GM19239 (cell line): Measurements from ENCODE around the gene ITGB8.

Experiments
- DNase-seq: peaks from one replicate; pipeline ENCODE4 v3.0.0; 2011; ENCODE audit warnings: low spot score; ENCODE audit not compliant: insufficient read length
- FAIRE-seq: peaks from 2 replicates; lab custom pipeline; 2011; peaks lifted over from hg19 to GRCh38; lab: Jason Lieb, UNC

Gene ITGB8

GRCh38 chr7:20404320-20404719, 73.6 kb downstream of the ITGB8 start:
- FAIRE-seq = peak; percentile 18
- no peak for DNase-seq

DNA sequence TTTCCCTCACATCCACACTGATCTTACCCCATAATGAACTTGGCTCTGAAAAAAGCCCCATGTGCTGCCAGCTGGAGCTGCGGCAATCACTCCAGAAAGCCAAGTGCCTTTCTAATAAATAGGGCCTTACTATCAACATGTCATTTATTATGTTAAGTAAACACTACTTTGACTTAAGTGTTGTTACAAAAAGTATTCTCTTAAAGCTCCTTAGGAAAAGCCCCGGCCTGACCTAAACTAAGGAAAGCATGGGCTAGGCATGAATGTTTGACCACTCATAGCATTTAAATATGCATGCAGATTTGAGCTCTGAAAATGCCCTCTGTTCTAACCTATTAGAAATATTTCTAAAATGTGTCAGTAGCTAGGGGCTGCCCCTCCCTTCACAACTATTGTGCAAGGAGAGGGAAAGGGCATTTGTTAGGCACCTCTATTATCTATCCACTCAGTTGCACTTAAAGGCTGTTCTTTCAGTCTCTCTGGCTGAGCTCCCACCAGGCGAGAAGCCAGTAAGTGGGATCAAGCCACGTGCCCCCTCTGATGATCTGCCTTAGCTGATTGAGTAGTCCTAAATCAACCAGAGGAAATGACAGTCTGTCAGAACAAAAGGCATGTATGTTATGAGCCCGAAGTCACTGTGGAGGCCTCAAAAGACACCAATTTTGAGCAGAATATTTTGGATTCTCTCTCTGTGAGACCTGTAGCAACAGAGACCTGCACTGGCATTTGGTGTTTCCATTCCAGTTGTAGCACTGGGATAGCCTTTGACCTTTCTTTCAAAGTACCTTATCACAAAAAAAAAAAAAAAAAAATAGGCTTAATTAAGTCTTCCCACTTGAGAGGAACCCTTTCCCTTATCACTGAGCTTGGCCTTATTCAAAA, 77.1 kb downstream of the ITGB8 start:
- DNase-seq (no peak), FAIRE-seq (no peak)

DNA sequence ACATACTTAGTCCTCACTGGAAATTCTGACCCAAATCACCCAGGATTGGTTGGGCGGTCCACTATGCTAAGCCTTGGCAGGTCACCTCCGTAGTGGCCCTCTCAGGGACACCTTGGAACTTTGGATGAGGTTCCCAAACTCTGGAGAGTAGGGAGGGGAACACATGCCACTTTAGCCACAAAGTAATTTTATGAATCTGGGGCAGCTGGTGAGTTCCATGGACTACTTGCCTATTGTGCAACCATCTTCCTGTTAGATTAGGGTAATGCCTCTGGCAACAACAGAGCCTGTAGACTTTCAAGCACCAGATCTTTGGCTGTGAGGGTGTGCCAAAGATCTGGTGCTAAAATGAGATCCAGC, 77.7 kb downstream of the ITGB8 start:
- no peak for FAIRE-seq
- DNase-seq = no peak

DNA sequence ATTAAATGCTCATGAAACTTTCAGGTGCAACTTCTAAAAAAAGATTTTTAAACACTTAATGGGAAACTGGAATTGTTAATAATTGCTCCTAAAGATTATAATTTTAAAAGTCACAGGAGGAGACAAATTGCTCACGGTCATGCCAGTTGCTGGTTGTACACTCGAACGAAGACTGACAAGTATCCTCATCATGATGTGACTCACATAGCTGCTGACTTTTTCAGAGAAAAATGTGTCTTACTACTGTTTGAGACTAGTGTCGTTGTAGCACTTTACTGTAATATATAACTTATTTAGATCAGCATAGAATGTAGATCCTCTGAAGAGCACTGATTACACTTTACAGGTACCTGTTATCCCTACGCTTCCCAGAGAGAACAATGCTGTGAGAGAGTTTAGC, 79.3 kb downstream of the ITGB8 start:
- DNase-seq = no peak

DNA sequence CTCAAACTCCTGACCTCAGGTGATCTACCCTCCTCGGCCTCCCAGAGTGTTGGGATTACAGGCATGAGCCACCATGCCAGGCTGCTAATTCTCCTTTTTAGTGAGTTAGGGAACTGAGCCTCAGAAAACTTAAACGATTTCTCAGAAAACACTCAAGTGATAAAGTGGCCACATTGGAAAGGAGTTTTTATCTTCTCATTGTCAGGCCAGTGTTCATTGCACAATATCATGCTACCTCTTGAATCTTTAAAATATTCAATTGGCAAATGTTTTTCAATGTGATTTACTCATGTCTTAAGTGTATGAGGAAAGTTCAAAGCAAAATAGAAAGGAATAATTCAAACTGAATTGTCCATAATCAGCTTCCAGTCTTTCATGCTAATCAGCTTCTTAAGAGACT, 80.7 kb downstream of the ITGB8 start:
- no peak for FAIRE-seq
- DNase-seq = no peak

More for the DNA sequence above, 79.3 kb downstream of the ITGB8 start:
- FAIRE-seq = no peak

DNA sequence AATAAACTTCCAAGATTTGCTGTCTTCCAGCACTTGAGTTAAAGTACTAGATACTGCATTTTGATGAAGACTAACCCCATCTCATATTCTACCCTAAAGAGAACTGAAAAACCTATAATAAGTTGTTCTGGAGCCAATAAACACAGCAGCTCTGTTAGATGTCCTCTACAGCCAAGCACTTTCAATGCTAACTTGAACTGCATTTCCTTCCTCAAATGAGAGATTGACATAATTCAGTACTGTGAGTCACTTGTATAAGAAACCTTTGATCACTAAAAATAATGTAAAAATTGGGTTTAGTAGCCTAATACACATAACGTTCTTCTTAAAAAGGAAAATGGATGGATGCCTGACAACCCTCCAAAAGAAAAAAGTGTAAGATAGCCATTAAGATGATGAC, 81.3 kb downstream of the ITGB8 start:
- peak; percentile 14 for FAIRE-seq
- DNase-seq = no peak

- DNase-seq (no peak), FAIRE-seq (no peak)
These were observed 86.6 kb downstream of the ITGB8 start for GRCh38 chr7:20417260-20417659.

GRCh38 chr7:20417675-20418382, 87.1 kb downstream of the ITGB8 start:
- FAIRE-seq = no peak
- no peak for DNase-seq

GRCh38 chr7:20424500-20424899, 93.8 kb downstream of the ITGB8 start:
- FAIRE-seq = no peak
- no peak for DNase-seq

GRCh38 chr7:20430664-20431063, 100.0 kb downstream of the ITGB8 start:
- DNase-seq (no peak), FAIRE-seq (no peak)

- FAIRE-seq = no peak
These were observed 100.4 kb downstream of the ITGB8 start for GRCh38 chr7:20431146-20431545.

GRCh38 chr7:20432071-20432470, 101.4 kb downstream of the ITGB8 start:
- no peak for DNase-seq
- no peak for FAIRE-seq

More at GRCh38 chr7:20431146-20431545, 100.4 kb downstream of the ITGB8 start:
- DNase-seq = no peak

- DNase-seq = no peak
These were observed 104.6 kb downstream of the ITGB8 start for GRCh38 chr7:20435305-20435704.

GRCh38 chr7:20438248-20438647, 107.5 kb downstream of the ITGB8 start:
- no peak for FAIRE-seq
- DNase-seq = no peak

More at GRCh38 chr7:20435305-20435704, 104.6 kb downstream of the ITGB8 start:
- no peak for FAIRE-seq

DNA sequence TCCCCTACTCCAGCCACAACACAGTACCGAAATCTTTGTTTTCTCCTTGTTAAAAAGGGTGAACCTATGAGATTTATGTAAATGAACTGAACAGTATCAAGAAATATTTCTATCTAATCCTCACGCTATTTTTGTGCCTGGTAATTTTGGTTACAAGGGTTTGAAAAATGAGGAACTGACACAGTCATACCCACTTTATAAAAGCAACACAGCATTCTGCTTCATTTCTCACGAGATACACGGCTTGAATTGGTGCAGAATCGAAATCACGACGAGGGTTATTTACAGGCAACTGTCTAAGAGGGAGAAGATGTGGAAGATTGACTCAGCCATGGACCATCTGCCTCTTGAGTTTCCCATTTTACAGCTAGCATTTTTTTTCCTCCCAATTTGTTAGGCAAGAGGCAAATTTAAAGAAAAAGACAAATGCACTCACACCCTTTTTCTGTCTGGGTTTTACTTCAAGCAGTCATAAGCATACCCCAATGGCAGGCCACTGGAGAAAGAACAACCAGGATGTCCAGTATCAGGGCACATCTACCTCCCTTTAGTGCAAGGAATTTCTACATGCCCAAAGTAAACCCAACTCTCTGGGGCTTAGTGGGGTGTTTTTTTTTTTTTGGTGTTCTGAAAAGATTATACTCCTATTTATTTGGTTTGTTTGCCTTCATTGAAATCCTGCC, 108.1 kb downstream of the ITGB8 start:
- FAIRE-seq (peak; percentile 82), DNase-seq (no peak)

GRCh38 chr7:20439416-20440185, 108.9 kb downstream of the ITGB8 start:
- FAIRE-seq (peak; percentile 26), DNase-seq (no peak)

DNA sequence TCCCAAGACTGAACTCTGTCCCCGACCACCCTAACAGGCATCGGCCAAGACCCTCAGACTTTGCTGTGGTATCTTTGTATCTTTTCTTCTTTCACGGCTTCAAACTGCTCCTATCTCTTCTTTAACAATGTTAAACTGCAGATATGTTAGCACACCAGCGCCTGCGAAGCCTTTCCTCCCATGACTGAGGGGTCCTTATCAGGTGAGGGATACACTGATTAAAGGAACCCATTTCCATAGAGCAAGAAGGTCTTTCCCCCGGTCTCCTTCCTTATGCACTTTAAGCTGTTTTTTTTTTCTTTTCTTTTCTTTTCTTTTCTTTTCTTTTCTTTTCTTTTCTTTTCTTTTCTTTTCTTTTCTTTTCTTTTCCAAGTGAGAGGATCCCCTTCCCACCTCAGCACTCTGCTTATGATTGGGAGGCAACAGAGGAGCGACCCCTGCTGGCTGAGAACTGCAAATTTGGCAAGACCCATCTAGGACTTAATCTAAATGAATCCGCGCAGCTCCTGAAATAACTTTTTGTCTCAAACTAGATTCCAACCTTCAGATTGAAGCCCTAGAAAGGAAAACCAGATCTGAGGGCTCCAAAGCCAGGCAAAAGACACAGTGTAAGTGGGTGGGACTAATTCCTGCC, 109.9 kb downstream of the ITGB8 start:
- FAIRE-seq (peak; percentile 63), DNase-seq (no peak)

DNA sequence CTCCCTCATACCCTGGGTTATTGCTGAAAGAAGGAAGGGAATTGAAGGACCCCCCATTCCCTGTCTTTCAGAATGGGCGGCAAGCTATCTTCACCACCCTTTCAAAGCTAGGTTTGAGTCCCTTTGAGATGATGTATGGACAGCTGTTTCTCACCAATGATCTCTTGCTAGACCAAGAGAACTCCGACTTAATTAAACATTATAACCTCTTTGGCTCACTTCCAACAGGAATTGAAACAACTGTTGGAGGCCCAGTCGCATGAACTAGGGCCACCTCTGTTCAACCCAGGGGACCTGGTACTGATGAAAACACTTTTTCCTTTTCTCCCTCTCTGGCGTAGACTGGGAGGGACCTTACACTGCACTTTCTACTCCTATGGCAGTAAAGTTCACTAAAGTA, 110.6 kb downstream of the ITGB8 start:
- DNase-seq = no peak
- no peak for FAIRE-seq

DNA sequence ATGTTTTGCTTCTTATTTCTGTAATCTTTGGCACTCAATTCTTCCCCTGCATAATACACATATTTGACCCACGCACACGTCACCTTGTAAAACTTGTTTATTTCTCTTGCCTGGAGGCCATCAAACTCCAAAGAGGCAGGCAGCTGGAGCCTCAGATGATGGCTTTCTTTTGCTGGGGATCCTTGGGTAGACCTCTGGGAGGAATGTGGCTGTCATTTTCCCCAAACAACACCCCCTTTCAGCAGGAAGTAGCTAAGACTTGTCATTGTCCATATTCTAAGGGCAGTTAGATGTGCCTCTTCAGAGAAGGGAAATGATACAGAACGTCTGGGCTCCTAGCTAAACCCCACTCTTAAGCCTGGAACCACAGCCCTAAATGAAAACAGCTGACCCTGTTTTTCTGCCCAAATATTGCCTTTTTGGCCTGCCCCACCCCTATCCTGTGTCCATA, 111.3 kb downstream of the ITGB8 start:
- DNase-seq (no peak), FAIRE-seq (no peak)

GRCh38 chr7:20442951-20443350, 112.3 kb downstream of the ITGB8 start:
- DNase-seq (no peak), FAIRE-seq (no peak)
